Thoracic aorta (tissue), 2 donors: ENCODE results near the gene NLGN1. TPM values are rescaled to one million over a fixed set of nuclear protein-coding genes. Genes with fewer than 3 reads are reported as not detected.
"Not testable (repeated sequence)": the region's sequence is repeated elsewhere in the genome, so short reads cannot be mapped to it uniquely, and the experiment has no call there.

ENCODE experiments used
- ATAC-seq: fragments of 150-250 bp; one replicate; pipeline ENCODE4 v1.8.0; 2017; ENCODE audit warnings: low read depth; ENCODE audit not compliant: insufficient number of reproducible peaks, low FRiP score
- DNase-seq: peaks from one replicate; pipeline ENCODE4 v3.0.0-alpha.2; 2020; ENCODE audit warnings: low spot score
- H3K27ac ChIP-seq, 2 donors: fragments of 200-600 bp; sonication (generic); 1 replicate in 1 of 2; 2 replicates in 1 of 2; pipeline ENCODE4 v1.5.1; 2016; ENCODE audit warnings: mild to moderate bottlenecking in 2 of 2, moderate library complexity in 2 of 2
- H3K27me3 ChIP-seq: fragments of 200-600 bp; sonication (generic); replicated peaks from 2 replicates; pipeline ENCODE4 v1.6.0; 2016; ENCODE audit warnings: mild to moderate bottlenecking; ENCODE audit not compliant: insufficient read depth
- H3K36me3 ChIP-seq: fragments of 200-600 bp; sonication (generic); one replicate; pipeline ENCODE4 v1.5.1; 2016
- H3K4me1 ChIP-seq, 2 donors: fragments of 200-600 bp; sonication (generic); 1 replicate in 1 of 2; 2 replicates in 1 of 2; pipeline versions ENCODE4 v1.5.1 to v1.6.0; 2016; ENCODE audit warnings: low read depth in 2 of 2, mild to moderate bottlenecking in 1 of 2; ENCODE audit not compliant: control insufficient read depth in 1 of 2
- H3K4me3 ChIP-seq: fragments of 200-600 bp; sonication (generic); 2 replicates; pipeline ENCODE4 v1.5.1; 2016; ENCODE audit warnings: mild to moderate bottlenecking
- H3K9me3 ChIP-seq: fragments of 200-600 bp; sonication (generic); 2 replicates; pipeline ENCODE4 v1.5.1; 2016
- total RNA-seq, 2 donors: library from RNA; depleted of rRNA; stranded (reverse); fragments of >200 nt; gene quantifications; one replicate each; pipeline versions ENCODE4 v1.1.0 to v1.2.3, GENCODE V29; 2016
- TF ChIP-seq, protein P1 (sequence below): fragments of 200-600 bp; sonication (generic); IDR thresholded peaks from one replicate; pipeline ENCODE4 v1.5.1; 2019; ENCODE audit warnings: antibody characterized with exemption

The NLGN1 gene
- 10 to 100 TPM; 17.8 to 18.3 TPM for total RNA-seq

DNA sequence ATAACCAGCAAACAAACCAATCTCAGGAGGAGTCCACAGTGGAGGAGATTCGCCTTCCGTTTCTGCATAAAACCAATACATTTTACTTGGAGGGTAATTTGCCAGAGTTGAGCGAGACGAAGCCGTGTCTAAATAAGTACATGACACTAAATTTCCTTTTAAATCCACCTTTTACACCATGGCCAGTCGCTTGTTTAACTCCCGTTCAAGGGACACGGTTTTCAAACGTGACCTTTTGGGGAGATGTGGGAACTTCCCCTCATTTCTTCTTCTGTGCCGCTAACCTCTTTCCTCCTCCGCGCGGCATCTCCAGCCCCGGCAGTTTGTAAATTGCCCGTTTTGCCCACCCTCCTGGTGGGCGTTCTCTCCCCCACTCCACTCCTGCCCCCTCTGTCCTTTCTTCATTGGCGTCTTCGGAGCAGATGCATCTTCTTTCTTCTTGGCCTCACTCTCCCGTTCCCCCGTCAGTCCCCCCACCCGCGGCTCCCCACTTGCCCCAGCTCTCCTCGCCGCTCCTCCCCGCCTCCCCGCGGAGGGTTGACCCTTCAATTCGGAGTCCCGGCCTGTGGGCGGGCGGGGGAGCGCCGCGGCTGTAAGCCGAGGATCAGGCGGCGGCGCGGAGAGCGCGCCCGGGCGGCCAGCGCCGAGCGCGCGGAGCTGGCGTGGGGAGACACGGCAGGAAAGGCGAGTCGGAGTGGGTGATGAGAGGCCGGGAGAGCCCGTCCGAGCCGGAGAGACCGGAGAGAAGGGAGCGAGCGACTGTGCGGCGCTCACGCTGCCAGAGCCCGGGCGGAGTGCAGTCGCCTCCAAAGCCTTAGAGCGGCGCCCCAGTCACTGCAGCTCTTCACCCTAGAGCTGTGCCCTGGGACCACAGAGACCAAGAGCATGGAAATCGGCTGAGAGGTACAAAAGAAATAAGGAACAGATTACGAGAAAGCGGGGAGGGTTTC, at the start of gene NLGN1:
Gene NLGN1, plus strand, starts transcription at position 584 of the 950 bp plus-strand sequence.
- TF ChIP-seq, protein P1, sequence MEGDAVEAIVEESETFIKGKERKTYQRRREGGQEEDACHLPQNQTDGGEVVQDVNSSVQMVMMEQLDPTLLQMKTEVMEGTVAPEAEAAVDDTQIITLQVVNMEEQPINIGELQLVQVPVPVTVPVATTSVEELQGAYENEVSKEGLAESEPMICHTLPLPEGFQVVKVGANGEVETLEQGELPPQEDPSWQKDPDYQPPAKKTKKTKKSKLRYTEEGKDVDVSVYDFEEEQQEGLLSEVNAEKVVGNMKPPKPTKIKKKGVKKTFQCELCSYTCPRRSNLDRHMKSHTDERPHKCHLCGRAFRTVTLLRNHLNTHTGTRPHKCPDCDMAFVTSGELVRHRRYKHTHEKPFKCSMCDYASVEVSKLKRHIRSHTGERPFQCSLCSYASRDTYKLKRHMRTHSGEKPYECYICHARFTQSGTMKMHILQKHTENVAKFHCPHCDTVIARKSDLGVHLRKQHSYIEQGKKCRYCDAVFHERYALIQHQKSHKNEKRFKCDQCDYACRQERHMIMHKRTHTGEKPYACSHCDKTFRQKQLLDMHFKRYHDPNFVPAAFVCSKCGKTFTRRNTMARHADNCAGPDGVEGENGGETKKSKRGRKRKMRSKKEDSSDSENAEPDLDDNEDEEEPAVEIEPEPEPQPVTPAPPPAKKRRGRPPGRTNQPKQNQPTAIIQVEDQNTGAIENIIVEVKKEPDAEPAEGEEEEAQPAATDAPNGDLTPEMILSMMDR, result peak; percentile 43
- peak; percentile 4 for DNase-seq
- Histone ChIP-seq H3K4me1 (peaks cover 6 to 7% of the 10 kb centered on the region in 2 donors), H3K4me3 (peak within 1 kb of the TSS; percentile 72), H3K27me3 (no peaks in the 10 kb centered on the region), H3K36me3 (no peaks in the 10 kb centered on the region), H3K9me3 (no peaks in the 10 kb centered on the region), H3K27ac (peak within 1 kb of the TSS; percentile 84 to 88)
- ATAC-seq, result peak; percentile 26

DNA sequence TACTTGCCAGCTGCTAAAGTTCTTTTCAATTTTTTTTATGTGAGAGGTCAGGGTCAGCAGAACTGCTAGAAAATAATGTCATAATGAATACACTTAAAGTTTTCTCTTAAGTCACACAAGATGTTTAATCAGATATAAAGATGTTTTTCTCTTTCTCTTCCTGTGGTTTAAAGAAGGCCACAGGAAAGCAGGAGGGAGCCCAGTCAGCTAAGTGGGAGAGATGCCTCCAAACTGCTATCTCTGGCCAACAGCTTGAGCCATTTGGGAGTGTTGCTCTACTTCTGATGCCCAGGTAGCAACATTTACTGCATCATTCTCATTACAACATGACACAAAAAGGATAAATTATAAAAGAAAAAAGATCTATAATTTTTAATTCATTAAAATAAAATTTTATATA, 45.7 kb upstream of the NLGN1 start:
- Histone ChIP-seq H3K27me3 (no peaks in the 10 kb centered on the region), H3K27ac (no peak overlapping the region)

DNA sequence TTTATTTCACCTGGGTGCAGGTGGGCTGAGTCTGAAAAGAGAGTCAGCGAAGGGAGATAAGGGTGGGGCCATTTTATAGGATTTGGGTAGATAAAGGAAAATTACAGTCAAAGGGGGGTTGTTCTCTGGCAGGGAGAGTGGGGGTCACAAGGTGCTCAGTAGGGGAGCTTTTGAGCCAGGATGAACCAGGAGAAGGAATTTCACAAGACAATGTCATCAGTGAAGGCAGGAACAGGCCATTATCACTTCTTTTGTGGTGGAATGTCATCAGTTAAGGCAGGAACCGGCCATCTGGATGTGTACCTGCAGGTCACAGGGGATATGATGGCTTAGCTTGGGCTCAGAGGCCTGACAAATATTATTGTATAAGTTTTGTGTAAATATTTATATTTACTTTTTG, 44.4 kb upstream of the NLGN1 start:
- not testable (repeated sequence) for H3K36me3 ChIP-seq, ATAC-seq, H3K4me3 ChIP-seq, H3K27ac ChIP-seq, H3K4me1 ChIP-seq, H3K27me3 ChIP-seq, H3K9me3 ChIP-seq, DNase-seq

More for the DNA sequence above, 45.7 kb upstream of the NLGN1 start:
- Histone ChIP-seq H3K4me3 (no peak overlapping the region), H3K36me3 (no peaks in the 10 kb centered on the region), H3K4me1 (no peaks in the 10 kb centered on the region), H3K9me3 (no peaks in the 10 kb centered on the region)
- DNase-seq (no peak), ATAC-seq (no peak)
- TF ChIP-seq, protein P1, result no peak

DNA sequence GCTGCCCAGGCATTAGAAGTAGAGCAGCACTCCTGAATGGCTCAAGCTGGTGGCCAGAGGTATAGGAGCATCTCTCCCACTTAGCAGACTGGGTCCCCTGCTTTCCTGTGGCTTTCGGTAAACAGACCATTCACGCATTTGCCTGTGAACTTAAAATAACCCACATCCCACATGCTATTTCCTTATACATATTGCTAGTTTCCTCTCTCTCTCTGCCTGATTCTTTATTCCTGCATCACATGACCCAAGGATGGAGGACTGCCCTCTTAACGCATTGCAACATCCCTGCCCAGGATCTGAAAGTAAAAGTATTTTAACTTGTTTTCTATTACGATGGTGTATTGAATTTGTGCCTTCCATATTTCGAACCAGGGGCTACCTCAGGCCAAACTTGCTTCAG, 43.4 kb upstream of the NLGN1 start:
- Histone ChIP-seq H3K36me3 (no peaks in the 10 kb centered on the region), H3K4me3 (no peak overlapping the region), H3K27ac (no peak overlapping the region), H3K4me1 (no peaks in the 10 kb centered on the region), H3K27me3 (no peaks in the 10 kb centered on the region), H3K9me3 (no peaks in the 10 kb centered on the region)
- TF ChIP-seq, protein P1, result no peak
- DNase-seq (no peak), ATAC-seq (no peak)

DNA sequence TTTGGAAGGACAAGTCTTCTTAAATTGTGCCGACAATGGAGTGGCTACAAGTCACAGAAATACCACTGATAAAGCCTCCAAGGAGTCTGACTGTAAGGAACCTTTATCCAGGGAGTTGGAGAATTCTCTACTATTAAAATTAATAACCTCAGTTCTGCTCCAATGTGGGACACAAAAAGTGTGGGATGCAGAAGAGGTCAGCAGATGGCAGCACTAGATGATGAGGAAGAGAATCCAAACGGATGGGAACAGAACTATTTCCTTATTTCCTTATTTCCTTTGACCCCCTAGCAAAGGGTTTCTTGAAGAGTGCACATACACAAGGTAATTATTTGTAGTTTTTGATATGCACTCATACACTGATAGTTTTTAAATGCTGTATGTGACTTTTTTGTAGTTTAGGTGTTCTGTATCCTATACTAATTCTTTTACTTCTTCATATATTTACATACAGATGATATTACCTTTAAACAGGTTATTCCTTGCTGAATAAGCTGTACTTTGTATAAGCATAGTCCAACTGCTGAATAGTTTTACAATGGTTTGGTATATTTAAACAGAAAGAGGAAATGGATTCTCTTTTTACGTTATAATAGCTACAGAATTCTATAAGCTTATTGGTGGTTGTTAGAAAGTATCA, 25.6 kb upstream of the NLGN1 start:
- Histone ChIP-seq H3K27me3 (no peaks in the 10 kb centered on the region), H3K4me1 (no peaks in the 10 kb centered on the region), H3K9me3 (no peaks in the 10 kb centered on the region), H3K36me3 (no peaks in the 10 kb centered on the region), H3K4me3 (no peak overlapping the region), H3K27ac (no peak overlapping the region)
- DNase-seq, result no peak
- ATAC-seq, result no peak
- TF ChIP-seq, protein P1, result peak; percentile 52
